ENCODE results near the gene FCHO2.

The FCHO2 gene

DNA sequence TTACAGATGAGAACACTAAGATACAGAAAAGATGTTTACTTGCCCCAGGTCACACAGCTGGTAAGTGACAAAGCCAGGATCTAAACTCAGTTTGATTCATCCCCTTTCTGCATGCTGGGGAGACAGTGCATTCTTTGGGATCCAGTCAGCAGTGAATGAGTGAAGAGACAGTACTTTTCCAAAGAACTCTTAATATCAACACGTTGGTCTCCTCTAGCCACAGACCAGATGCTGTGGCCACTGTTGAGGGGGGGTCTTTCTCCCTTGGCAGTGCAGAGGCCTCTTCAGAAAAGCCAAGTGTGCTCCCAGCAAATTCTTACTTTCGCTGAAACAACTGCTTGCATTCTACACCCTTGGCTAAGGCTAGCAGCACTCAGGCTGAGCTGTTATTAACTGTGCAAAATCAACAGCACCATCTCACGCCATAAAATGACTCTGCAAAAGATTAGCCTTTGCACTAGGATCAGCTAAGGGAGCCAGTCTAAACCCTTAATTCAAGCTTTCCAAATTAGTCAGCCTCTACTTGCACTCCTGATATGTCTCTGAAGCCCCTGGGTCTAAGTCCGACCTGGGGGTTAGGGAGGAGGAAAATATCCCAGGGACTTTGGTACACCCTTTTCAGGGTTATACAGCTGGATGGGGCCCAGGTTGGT, 159.7 kb downstream of the FCHO2 start:
- DNase-seq = no peak

DNA sequence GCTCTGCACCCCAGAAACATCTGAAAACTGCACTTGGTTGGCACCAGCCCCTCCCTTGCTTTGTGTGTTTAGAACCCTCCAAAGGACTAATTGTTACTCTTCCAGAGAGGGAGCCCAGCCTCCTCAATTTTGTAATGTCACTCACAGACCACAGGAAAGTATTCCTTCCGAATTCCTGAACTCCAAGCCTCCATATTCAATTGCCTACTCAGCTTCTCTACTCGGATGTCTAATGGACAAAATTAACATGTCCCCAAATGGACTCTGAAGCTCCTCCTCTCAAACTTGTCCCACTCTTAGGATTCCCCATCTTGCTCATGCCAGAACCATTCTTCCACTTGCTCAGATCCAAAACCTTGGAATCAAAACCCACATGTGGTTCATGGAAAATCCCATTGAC, 160.7 kb downstream of the FCHO2 start:
- no peak for DNase-seq

DNA sequence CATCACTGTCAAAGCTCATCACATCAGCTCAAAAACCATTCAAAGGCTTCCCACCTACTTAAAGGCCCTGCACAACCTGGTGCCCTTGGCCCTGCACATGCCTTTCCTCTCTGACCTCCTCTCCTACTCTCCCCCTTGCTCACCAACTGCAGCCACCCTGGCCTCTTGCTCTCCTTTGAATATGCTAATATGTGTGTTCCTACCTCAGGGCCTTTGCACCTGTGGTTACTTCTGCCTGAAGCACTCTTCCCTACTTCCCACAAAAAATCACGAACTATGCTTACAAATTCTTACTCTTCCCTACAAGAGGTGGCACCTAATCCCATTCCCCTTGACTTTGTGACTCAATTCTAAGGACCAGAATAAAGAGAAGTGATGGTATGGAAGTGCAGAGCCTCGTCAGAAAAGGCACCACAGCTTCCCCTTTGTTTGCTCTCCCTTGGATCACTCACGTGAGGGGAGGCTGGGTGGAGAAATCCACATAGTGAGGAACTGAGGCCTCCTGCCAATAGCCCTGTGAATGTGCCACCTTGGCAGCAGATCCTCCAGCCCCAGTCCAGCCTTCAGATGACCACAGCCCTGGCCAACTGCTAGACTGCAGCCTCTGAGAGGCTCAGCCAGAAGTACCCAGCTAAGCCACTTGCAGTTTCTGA, 161.4 kb downstream of the FCHO2 start:
- no peak for DNase-seq

DNA sequence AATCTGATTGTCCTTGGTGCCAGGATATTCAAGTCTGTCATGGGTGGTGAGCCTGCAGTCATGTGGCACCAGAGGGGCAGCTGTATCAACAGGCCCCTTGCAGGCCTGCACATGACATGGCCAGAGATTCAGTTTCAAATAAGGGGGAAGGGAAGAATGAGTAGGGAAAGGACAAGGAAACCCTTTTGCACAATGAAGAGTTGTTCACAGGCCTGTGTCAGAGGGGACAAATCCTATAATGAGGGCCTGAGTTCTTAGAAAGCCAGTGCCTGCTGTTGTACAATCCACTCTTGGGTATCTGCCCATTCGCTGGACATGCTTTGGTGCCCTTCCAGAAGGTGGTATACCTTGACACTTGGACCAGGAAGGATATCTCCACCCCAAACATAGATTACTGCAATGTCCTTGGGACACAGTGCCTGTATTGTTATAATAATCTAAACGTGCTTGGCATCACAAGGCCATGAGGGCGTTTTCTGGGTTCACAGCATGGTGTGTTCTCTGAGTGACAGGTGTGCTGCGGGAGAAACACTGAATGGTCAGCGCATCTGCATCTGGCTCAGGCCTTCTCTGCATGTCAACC, 162.6 kb downstream of the FCHO2 start:
- DNase-seq = no peak

DNA sequence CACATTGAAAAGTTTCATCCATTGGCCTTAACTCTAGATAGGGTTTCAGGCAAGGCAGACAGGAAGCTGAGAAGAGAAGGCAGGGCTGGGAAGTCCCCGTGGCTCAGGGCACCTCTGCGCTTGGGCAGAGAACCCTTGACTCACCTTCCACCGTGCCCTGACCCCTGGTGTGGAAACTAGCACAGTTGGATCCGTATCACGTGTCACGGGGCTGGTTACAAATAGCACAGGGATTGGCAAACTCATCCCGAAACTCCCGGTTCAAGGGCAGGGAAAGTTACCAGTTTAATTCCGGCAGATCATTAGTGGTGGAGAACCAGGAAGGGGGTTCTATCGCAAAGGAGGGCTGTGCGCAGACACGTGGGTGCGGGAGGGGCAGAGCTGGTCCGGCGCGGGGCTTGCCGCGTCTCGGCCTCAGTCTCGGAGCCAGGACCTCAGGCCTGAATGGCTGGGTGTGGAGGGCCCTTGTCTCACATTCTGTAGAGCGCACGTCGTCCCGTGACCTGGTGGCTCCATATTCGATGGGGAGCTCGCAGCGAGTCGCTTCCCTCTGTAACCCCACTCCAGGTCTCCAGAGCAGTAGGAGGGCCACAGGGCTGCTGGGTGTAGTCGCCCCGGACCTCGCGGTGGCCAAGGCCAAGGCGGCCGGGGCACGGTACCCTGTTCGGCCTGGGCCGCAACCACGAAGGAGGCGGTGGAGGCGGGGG, 163.8 kb downstream of the FCHO2 start:
- DNase-seq = no peak

DNA sequence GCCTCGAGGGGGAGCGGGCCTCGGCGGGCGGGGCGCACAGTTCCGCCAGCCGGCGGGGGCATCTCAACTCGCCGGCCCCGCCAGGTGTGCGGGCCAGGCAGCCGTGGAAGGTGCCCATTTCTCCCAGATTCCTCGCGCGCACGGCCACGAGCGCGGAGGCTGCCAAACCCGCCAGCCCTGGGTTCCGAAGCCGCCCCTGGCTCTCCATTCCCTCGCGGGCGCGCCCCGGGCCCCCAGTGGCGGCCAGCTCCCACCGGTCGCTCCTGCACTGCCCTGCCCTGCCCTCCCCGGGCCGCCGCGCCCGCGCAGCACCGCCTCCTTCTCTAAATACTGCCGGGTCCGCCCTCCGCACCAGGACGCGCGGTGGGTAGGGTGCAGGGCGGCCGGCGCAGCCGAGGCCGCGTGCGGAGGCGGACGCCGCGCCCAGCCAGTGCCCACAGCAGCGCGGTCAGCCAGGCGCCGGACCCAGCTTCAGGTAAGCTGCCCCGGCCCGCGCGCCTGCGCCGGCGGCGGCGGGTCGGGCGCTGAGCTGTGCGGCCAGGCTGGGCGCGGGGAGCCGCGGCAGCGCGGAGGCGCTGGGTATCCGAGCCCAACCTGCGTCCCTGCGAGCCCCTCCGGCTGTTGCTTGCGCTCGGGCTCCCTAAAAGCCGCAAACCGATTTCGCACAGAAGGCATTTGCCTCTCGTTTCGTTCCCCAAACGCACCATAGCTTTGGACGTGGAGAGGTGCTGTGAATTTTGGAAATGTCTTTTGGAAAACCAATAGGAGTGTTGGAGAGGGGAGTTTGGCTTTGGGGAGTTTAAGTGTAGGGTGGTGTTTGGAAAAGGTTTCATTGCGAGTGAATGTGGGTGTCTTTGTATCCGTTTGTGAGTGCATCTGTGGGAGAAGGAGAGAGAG, 164.6 kb downstream of the FCHO2 start, which contains the start of gene TMEM171:
Gene TMEM171 (plus strand): TSS at position 354 of the 897 bp plus-strand sequence. CDS start 2,799 bp downstream, outside the sequence.
- DNase-seq = no peak

DNA sequence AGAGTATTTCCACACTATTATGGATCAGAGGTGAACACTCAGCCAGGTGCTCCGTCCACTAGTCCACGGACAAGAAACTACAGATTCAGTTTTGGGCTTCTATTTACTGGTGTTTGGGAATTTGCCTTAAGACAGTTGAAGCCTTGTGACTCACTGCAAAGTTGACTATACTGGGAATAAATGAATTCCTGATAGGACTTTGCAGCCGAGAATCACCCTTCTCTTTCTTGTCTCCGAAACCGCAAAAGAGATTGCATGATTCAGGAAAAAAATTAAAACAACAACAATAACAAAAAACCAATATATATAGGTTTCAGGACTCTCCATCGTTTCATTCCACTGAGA, 165.2 kb downstream of the FCHO2 start:
- DNase-seq = no peak

DNA sequence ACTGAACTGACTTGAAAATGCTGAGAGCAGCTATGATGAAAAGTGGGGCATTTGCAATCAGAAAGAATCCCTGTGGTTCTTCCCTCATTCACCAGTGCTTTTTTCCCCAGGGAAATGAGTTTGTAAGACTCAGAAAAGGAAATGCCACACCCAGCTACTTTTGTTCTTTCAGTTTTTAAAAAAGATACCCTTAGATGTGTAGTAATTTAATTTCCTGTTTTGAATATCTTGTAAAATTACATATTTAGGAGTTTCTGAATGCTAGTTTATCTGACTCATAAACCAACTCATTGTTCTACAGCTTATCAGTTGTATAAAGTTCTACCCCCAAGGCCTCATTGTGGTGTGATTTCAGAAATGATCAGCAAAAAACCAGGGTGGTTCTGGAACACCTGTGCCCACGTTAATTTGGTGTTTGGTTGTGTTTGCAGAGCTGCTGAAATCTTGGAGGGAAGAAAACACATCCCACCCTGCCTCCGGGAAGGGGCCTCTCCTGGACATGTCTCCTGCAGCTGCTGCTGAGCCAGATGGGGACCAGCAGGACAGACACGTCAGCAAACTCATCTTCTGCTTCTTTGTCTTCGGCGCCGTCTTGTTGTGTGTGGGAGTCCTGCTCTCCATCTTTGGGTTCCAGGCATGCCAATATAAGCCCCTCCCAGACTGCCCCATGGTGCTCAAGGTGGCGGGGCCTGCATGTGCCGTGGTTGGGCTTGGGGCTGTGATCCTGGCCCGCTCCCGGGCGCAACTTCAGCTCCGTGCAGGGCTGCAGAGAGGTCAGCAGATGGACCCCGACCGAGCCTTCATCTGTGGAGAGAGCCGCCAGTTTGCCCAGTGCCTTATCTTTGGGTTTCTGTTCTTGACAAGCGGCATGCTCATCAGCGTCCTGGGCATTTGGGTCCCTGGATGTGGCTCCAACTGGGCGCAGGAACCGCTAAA, 167.3 kb downstream of the FCHO2 start:
- DNase-seq = no peak

DNA sequence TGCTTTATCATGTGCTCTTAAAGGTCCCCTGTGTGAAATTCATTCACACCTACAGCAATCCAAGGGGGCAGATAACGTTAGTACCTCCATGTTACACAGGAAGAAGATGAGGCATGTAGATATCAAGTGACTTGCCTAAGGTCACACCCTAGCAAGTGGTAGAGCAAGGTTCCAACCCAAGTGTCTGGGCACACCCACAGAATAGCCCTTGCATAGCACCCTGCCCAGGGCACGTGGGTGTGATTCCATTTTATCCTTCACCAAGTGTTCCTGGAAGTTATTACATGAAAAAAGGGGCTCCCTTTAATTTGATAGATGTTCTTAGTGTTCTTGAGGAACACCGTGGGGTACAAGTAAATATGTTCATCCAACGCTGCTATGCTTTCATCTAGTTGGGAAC, 169.4 kb downstream of the FCHO2 start:
- DNase-seq = no peak

DNA sequence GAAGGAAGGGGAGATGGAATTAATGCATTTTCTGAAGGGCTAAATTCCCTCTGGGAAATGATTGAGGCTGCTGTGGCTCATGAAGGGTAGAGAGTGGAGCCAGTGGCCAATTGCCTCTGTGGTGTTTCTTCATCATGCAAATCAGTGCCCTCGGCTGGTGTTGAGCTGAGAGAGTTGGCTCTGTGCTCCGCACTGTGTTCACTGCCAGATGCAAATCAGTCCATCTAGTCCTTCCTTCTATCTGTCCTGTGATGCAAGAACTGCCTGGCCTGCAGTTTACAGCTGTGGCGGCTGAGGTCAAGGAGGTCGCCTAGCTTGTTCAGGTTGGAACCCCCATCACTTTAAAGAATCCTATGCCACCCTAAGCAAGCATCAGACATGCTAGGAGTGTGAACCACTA, 170.5 kb downstream of the FCHO2 start:
- no peak for DNase-seq

DNA sequence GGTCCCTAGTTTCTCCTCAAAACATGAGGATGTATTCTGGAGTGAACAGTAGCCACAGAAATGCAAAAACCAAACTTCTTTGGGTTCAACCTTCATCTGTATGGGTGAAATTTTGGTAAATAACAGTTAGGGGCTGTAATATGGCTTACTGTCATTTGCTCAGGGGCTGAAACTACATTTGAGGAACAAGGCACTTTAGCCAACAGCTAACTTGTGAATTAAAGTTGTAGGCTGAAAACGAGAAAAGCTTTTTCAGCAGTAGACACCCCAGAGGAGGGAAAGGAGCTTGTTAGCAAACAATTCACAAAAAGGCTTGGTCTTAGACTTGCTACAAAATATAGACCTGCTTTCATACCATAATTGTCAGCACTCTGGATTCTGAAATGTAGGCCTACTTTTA, 171.1 kb downstream of the FCHO2 start:
- DNase-seq = no peak

DNA sequence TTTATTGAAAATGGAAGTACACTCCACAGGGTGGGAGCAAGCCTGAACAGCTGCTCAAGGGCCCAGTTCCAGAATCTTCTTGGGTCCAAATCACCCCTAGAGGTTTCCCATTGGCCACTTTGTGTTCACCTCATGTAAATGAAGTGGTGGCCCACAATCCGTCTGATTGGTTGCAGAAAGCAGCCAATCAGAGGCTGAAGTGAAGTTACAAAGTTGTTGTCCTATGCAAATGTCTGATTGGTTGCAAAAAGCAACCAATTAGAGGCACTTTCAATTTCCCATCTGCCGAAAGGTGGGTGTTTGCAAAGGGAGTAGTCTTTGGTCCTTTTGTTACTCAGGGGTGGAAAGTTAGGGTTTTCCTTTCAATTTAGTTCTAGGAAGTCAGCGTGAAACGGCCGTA, 173.3 kb downstream of the FCHO2 start:
- no peak for DNase-seq

DNA sequence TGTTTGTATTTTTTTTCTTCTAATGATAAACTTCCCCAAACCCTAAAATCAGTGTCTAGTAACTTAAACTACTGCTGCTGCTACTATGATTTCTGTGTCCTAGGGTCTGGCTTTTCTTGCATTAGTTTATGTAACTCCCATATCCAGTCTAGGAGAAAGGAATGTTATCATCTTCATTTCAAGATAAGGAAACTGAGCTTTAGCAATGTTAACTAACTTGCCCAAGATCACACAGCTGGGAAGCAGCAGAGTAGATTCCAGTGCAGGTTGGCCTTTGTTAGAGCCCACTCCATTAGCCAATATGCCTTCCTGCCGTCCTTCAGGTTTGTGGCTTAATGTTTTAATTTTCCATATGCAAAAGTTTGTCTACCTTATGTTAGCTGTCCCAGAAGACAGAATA, 175.0 kb downstream of the FCHO2 start:
- no peak for DNase-seq

DNA sequence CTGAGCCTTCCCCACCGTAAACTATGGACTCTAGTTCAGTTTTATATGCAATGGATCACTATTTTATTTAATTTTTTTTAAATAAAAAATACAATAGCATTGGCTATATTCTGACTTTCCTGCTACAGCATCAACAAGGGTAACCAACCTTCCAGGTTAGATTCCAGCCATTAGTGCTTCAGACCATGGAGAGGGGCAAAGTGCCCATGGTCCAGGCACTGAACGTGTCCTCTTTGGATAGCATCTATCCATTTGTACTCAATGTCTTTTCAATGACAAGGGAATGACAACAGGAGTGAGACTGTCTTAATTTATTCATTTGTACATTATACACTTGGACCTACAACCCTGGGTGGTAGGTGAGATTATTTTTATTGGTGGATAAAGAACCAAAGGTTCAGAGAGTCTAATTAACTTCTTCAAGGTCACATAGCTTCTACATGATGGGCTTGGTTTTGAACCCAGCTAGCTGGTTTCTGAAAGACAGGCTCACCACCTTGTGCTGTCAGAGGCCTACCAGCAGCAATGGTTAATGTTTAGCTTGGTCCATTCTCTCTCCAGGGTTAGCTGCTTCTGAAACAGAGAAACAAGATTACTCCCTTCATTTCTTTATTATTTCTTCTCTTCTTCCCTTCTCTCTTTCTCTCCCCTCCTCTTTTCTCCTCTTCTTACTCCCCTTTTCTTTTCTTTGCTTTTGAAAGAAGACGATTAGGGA, 176.0 kb downstream of the FCHO2 start:
- DNase-seq = no peak

DNA sequence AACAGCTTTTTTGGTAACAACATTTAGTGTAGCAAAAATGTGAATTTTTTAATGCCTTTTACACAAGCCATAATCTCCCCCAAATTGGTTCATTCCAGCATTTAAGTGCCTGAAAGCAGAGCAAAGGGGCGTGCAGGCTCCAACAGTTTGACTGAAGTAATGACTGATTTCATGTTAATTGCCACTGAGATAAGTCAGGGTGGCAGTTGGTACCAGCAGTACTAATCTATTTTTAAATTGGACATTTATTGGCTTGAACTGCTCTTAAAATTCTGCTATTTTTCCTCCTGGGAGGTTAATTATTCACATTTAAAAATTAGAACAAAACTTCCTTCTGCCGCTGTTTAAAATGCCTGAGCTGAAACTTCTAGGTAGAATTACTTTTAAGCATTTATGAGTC, 176.9 kb downstream of the FCHO2 start:
- DNase-seq = no peak

DNA sequence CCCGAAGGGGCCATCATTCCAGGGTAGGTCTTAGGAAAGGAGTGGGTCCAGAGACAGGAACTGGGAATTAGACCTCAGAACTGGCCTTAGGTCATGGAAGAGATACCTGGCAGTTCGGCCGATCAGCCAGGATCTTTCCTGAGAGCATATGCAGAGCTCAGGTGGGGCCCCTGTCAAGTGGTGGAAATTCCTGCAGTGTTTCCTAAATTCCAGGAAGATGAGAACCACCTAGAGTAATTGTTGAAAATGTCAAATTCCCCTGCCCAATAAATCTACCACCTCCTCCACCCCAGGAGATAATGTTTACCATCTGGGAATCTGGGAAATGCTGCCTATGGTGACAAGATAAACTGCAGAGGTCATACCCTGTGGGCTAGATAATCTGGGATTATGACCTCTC, 179.2 kb downstream of the FCHO2 start:
- no peak for DNase-seq

DNA sequence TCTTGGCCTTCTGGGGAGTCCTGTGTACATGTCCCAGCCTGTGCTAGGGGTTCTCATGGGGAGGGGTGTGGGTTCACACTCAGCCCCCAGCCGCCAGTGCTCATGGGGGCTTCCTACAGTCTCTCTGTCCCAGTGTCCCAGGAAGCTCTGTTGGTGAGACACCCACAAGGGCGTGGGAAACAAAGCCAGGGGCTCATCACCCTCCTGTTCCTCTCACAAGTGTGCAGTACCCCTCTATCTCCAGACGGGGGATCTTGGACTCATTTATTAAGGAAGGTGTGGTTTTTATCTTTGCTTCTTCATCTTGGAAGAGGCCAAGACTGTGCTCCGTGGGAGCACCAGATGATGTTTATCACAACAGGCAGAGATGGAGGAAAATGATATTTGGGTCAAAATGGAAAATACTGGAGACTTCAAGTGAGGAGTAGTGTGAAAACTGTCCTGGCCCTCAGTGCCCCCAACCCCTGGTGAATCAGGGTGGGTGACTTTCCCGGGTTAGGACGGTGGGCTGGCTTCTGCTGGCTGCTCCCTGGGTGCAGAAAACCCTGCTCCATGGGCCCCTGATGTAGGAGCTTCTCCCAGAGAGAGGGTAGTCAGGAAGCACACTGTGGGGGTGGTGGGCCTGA, 179.7 kb downstream of the FCHO2 start:
- DNase-seq = no peak

DNA sequence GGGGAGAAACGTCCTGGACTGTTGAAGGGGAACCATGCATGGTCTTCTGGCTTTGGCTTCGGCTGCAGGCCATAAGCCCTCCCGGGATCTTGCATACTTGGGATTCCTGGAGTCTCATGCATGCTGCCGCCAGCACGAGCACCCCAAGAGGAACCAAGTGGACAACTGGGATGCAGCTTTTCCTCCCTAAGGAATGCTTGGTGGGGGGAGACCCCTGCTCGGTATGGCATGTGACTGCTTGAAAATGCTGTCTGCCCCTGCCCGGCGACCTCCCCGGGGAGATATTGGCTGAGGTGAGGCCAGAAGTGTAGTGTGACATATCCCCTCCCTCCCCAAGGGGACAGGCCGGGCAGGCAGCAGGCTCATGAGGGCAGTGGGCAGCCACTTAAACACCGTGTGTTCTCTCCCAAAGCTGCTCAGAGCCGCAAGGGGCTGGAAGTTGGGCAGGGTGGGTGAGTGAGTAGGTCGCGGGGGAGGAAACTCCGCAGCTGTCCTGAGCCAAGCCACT, 180.3 kb downstream of the FCHO2 start:
- no peak for DNase-seq

DNA sequence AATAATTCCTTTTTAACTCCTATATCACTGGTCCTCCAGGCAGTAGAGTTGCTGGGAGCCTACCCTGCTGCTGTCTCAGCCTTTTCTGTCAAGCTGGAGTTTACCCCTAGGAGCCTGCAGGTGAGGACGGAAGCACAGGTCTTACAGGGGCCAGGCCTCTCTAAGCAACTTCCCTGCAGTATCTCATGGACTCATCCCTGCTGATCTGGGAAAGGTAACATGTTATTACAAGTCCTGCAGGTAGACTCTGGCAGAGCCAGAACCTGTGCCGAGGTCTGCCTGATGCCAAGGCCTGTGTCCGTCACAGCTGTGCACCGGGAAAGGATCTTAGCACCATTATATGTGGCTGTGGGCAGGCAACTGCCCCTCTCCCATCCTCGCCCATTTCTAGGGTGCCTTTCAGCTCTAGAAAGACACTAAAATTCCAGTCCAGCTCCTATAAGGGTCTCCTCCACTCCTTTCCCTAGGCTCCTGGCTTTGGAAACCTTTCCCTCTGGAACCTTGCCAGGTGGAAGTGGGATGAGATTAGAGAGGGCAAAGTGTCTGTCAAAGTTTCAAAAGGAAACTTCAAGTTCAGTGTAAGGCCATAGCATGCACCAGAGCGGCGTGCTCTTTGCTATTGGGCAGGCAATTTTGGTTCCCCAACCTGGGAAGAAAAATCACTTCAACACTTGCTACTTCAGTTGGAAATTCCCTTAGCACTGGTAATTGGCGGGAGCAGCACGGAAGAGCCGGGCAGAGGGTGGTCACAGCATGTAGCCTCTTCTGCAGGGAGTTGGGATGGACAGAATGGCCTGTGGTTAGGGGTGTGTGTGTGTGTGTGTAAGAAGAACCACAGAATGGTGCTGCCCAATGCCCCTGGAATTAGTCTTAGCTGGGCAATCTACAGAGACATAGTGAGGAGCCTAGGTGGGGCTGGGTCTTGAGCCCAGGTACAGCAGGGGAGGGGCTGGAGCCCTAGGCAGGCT, 182.0 kb downstream of the FCHO2 start:
- no peak for DNase-seq
